Left forelimb (tissue), 1 donor: Measurements from ENCODE around the gene CWH43.
"Not testable (repeated sequence)": the region's sequence is repeated elsewhere in the genome, so short reads cannot be mapped to it uniquely, and the experiment has no call there.

ENCODE experiments used
- DNase-seq: peaks from one replicate; pipeline ENCODE4 v3.0.0-alpha.2; 2018; ENCODE audit warnings: low spot score

Gene CWH43

DNA sequence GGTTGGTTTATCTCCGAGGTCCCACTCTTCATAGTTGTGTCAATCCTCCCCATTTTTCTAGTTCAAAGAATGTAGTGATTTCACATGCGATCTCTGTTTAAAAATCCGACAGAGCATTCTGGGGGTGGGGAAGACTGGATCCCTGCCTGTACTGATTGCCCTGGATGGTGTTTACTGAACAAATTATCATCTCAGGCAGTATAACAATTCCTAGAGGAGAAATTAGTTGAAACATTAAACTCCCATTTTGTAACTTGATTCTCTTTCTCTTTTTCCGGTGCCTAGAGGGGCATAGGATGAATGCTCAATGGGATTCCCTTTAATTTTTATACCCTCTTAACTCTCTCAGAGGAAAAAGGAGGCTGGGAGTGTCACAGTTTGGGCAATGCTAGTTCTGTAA lies 10.0 kb upstream of the CWH43 start:
- DNase-seq, result no peak

DNA sequence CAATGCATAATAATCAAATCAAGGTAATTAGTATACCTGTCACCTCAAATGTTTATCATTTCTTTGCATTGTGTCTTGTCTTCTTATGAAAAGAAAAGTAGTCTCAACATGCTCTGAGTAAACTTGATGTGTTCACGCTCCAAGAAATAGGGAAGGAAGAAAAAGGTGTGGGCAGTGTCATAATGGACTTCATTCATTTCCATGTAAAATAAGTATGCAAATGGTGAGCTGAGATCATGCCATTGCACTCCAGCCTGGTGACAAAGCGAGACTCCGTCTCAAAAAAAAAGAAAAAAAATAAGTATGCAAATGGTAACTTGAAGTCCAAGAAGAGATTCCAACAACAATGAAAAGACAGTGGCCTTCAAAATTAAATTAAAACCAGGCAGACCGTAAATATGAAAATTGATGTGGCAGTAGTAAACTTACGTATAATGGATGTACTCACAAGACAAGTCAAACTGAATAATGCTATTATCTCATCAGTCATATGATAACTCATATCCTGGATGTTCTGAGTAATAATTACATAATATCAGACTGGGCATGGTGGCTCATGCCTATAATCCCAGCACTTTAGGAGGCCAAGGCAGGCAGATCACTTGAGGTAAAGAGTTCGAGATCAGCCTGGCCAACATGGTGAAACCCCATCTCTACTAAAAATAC lies 6.0 kb upstream of the CWH43 start:
- DNase-seq, result no peak

DNA sequence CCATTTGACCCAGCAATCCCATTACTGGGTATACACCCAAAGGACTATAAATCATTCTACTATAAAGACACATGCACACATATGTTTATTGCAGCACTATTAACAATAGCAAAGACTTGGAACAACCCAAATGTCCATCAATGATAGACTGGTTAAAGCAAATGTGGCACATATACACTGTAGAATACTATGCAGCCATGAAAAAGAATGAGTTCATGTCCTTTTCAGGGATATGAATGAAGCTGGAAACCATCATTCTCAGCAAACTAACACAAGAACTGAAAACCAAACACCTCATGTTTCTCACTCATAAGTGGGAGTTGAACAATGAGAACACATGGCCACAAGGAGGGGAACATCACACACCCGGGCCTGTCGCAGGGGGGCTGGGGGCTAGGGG lies 2.1 kb upstream of the CWH43 start:
- not testable (repeated sequence) for DNase-seq

DNA sequence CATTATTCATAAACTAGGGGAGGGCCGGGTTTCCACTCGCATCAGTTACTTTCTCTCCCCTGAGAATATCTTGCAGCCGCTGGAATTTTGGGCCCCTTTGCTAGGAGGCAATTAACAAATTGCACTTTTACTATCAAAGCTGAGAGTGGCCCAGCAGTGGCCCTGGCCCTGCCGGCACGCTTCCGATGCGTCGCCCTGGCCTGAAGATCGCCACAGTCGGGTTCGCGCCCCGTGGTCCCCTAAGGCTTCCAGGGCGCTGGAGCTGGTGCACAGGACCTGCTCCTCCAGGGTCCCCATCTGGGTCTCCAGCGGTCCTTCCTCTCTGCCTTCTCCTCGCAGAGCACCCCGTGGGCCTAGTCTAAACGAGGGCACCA lies 486 bp upstream of the CWH43 start:
- DNase-seq, result no peak

DNA sequence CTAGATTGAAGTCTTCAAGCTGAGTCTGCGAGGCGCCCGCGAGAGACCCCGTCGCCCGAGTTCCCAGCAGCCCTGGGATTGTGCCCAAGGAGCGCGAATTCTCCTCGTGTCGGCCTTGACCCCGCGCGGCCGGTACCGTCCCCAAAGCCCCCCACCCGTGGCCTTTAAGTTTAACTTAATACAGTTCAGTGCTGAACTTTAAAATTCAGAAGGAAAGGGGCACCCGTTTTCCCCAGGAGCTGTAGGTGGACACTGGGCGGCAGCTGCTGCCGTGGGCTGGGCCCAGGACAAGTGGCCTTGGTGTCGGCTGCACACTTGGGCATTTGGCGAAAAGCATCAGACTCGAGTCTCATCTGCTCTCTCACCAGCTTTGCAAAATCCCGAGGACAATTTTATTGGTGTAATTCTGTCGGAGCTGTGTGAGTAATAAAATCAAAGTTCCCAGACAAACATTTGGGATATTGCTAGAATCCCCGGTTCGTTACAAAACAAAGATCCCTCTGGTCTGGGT lies 634 bp downstream of the CWH43 start:
- no peak for DNase-seq

DNA sequence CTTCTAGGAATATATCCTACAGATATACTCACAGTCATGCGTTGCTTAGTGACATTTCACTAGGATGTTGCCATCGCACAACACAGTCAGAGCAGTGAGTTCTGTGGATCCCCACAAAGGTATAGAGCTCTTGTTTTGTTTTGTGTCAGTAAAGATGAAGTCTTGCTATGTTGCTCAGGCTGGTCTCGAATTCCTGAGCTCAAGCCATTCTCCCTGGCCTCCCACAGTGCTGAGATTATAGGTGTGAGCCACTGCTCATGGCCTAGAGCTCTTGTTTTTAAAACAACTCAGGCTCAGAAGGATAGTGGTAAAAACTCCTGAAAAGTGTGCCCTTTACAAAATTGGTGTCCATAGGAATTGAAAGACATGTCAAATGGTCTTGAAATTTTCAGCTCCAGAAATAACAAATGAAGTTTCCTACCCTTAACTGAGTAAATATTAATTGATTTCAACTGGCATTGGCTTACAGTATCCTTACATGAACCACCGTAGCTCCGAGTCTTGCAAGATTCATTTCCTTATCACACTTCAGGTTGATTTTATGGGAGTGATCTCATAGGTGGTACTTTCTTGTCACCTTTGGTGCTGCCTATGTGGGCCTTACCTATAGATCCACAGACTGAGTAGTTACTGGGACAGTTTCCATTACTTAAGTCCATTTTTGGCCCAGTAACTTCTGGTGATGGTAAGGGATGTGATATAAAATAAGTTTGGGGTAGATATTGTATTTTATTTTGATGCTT lies 3.6 kb downstream of the CWH43 start:
- DNase-seq, result no peak

DNA sequence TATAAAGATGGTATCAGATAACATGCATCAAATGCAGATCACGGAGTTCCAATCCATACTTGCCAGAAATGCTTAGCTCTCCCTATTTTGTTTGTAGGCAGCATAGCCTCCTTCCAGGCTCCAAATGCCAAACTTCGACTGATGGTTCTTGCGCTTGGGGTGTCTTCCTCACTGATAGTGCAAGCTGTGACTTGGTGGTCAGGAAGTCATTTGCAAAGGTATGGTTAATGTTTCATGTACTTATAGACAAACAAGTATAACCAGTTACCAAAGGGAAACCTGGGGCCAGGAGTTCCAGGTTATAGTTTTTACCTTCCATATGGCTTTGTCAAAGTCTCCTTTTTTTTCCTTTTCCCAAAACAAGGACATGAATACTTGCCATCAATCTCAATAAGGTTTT lies 5.3 kb downstream of the CWH43 start:
- DNase-seq, result no peak

DNA sequence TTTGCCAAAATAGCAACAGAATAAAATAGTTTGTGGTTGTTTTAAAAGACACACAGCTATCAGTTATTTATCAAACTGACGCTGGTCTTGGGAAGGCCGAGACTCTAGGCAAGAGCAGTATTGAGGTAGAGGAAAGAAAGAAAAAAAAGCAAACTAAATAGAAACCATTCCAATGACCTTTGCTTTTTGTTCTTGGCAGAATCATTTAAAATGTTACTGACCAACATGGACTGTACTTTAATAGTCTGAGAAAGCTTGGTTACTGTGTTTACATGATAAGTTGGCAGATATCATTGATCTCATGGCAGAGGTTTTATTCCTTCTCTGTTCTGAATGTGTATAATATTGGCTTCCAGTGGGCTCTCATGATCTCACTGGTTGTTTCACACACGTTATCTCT lies 11.9 kb downstream of the CWH43 start:
- DNase-seq, result no peak

DNA sequence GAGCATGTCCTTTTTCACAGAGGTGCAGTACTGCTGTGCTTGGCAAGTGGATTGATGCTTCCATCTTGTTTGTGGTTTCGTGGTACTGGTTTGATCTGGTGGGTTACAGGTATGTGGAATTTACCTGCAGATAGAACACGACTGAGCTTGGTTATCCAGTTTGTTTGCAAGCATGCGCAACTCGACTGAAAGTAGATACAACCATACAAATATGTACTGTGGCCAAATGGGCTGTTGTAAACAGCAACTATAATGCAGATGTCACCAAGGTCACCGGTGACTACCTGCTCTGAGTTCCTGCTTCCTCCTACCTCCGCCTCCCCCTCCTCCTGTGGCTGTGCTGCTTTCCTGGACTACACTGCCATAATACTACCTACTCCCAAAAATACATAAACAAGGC lies 12.4 kb downstream of the CWH43 start:
- no peak for DNase-seq

DNA sequence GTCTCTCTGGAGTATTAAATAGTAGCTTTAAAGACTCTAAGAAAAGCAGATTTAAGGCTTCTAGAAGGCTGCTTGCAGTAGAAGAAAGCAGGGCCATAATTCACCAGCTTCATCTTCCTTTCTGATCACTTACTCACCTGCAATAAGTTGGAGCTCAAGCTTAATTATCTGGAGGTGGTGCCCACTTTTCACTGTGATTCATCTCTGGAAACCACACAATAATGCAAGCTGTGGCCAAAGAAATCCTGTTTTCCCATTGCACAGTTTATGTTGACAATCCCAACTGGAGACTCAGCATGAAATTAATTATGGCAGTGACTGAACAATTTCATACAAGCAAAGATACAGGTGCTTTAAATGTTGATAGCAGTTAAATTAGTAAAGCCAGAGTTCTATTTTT lies 14.7 kb downstream of the CWH43 start:
- no peak for DNase-seq

DNA sequence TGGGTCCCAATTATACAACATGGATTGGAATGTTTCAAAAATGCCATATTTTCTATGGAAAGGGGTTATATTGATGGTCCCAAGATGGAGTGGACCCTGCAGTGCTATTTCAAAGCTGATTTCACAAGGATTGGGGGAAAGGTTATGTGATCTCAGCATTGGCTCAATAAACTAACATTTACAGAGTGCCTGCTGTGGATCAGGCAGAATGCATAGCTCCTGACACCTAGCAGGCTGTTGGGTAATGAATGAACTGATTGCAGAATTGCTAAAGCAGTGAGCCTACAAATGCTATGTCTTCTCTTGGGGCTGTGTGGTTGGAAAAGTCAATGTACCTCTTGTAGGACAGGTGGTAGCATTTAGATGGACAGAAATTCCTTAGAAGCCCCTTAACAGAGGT lies 16.9 kb downstream of the CWH43 start:
- DNase-seq, result no peak

DNA sequence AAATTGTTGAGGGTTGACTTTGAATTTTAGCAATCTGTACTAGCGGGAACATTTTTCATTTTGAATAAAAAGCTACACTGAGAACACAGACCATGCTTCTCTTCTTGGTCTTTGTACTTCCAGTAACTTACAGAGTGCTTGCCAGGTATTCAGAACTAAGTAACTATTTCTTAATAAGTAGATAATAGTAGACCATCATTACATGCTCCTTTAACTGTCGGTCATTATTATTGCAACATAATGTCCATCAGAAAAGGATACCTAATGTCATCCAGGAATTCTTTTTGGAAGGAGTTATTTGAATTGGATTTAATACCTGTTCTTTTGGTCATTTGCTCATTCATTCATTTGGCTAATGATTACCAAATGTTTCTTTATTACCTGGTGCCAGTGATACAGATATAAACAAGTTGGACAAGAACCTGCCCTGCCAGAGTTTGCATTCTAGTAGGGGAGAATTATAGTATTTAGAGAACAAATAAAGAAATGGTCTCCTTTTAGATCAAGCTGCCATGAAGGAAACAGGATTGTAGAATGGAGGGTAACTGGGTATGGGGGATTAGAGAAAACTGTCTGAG lies 32.7 kb downstream of the CWH43 start:
- no peak for DNase-seq

DNA sequence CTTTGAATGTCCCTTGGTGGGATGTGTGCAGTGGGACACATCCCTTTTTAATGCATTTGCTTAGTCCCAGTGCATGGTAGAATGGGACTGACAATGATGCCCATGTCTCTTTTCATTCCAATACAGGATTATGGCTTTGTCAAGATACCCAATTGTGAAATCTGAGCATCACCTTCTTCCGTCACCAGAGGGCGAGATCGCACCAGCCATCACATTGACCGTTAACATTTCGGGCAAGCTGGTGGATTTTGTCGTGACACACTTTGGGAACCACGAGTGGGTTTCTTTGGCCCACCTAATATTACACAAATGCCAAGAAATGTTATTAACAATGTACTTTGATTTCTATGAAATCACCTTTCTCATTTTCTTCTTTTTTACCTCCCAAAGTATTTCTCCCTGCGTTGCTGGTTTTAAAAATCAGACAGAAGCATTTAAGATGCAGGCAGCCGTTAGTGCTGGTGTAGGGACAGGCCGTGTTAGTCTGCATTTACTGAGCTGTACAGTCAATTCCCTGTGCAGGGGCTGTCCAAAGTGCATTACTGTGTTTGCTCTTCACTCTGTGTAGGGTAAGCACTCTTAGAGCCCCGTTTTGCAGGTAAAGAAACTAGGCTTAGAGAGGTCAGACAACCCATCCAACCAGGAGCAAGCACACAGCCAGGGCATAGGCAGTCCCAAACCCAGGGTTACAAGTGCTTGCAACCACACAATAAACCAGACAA lies 46.5 kb downstream of the CWH43 start:
- no peak for DNase-seq

DNA sequence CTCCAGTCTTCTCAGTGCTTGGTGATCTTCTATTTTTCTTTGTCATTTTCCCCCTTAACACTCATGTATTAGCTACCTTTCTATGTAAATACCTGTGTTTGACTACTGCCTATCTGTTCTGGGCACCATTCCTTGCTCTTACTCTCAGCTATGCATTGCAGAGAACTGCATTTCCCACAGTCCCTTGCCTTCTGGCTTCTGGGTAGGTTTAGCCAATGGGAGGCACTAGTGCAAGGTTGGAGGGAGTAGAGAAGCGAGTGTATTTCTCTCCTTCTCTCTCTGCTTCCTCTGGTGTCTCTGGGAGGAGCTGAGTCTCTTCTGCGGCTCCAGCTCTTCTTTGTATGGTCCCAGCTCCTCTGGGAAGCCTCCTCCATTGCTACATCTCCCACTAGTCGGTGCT lies 50.5 kb downstream of the CWH43 start:
- no peak for DNase-seq

DNA sequence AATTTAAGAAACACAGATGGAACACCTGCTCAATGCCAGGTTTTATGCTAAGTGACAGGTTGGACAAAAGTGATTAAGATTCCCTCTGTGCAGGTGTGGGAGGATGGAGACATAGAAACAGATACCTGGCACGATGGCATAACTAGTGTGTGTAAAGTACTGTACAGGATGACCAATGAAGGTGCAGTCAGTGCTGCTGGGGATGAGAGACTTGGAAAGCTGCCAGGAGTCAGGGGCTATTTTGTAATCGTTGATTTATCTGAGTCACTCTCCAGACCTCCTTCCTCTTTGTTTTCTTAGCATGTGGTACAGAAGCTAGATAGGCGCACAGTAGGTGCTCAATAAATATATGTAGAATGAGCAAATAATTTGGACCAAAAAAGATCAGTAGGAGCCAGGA lies 58.2 kb downstream of the CWH43 start:
- DNase-seq, result no peak

DNA sequence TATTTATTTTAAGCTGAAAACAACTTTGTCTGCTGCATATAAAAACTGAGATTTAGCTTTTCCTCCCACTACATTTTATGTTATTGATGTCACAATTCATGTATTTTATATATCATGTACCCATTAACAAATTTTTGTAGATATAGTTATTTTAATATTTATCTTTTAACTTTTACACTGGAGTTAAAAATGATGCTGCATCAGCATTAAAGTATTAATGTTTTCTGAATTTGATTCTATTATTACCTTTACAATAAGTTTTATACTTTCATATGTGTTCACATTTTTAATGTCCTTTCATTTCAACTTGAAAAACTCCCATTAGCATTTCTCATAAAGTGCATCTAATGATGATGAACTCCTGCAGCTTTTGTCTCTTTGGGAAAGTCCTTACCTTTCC lies 72.2 kb downstream of the CWH43 start:
- no peak for DNase-seq

DNA sequence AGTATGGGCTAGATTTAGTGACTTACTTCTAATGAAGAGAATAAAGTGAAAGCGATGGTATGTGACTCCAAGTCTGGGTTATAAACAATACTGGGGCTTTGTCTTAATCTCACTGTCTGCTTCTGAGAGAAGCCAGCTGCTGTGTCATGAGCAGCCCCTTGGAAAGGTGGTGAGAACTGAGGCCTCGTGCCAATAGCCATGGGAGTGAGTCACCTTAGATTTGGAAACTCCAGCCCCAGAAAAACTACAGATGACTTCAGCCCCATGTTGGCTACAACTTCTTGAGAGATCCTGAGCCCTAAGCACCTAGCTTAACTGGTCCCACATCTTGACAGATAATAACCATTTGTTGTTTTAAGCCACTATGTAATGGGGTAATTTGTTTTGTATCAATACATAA lies 77.6 kb downstream of the CWH43 start:
- no peak for DNase-seq

DNA sequence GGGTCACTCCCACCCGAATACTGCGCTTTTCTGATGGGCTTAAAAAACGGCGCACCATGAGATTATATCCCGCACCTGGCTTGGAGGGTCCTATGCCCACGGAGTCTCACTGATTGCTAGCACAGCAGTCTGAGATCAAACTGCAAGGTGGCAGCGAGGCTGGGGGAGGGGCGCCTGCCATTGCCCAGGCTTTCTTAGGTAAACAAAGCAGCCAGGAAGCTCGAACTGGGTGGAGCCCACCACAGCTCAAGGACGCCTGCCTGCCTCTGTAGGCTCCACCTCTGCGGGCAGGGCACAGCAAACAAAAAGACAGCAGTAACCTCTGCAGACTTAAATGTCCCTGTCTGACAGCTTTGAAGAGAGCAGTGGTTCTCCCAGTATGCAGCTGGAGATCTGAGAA lies 86.1 kb downstream of the CWH43 start:
- DNase-seq, result not testable (repeated sequence)

DNA sequence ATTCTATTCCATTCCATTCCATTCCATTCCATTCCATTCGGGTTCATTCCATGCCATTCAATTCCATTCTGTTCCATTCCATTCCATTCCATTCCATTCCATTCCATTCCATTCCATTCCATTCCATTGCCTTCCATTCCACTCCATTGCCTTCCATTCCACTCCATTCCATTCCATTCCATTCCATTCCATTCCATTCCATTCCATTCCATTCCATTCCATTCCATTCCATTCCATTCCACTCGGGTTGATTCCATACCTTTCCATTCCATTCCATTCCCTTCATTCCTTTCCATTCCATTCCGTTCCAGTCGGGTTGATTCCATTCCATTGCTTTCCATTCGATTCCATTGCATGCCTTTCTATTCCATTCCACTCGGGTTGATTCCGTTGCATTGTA lies 105.8 kb downstream of the CWH43 start:
- not testable (repeated sequence) for DNase-seq

DNA sequence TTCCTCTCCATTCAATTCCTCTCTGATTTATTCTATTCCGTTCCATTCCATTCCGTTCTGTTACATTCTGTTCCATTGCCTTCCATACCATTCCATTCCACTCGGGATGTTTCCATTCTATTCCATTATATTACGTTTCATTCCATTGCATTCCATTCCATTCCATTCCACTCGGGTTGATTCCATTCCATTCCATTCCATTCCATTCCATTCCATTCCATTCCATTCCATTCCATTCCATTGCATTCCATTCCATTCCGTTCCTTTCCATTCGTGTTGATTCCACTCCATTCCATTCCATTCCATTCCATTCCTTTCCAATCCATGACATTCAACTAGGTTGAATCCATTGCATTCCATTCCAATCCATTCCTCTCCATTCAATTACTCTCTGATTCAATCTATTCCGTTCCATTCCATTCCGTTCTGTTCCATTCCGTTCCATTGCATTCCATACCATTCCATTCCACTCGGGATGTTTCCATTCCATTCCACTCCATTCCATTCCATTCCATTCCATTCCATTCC lies 106.6 kb downstream of the CWH43 start:
- not testable (repeated sequence) for DNase-seq

DNA sequence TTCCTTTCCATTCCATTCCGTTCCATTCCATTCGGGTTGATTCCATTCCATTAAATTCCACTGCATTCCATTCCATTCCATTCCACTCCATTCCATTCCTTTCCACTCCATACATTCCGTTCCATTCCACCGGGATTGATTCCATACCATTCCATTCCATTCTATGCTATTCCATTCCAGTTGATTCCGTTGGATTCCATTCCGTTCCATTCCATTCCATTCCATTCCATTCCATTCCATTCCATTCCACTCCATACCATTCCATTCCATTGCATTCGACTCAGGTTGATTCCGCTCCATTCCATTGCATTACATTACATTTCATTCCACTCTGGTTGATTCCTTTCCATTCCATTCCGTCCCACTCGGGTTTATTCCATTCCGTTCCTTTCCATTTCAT lies 110.1 kb downstream of the CWH43 start:
- not testable (repeated sequence) for DNase-seq

DNA sequence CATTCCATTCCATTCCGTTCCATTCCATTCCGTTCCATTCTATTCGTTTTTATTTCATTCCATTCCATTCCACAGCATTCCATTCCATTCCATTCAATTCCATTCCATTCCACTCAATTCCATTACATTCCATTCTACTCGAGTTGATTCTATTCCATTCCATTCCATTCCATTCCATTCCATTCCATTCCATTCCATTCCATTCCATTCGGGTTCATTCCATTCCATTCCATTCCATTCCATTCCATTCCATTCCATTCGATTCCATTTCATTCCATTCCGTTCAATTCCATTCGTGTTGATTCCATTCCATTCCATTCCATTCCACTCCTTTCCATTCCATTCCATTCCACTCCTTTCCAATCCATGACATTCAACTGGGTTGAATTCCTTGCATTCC lies 110.6 kb downstream of the CWH43 start:
- not testable (repeated sequence) for DNase-seq
